ENCODE measurements around the gene SYNDIG1L.

Gene SYNDIG1L

GRCh38 chr14:74407021-74407800 lies 18.8 kb downstream of the SYNDIG1L start:
- no peak for TF ChIP-seq CTCF (IDR thresholded peaks at IDR 0.05; ENCODE audit: poor library complexity, severe bottlenecking)

GRCh38 chr14:74405663-74406062 lies 20.3 kb downstream of the SYNDIG1L start:
- no peaks in the 10 kb centered on the region for H3K9me3 ChIP-seq (ENCODE audit: severe bottlenecking)
- H3K36me3 ChIP-seq (ENCODE audit: low read depth): no peaks in the 10 kb centered on the region
- ATAC-seq (ENCODE audit: low read depth): no peak
- no peaks in the 10 kb centered on the region for H3K4me1 ChIP-seq (ENCODE audit: insufficient read depth, poor library complexity, severe bottlenecking)
- no peak overlapping the region for H3K27ac ChIP-seq (ENCODE audit: poor library complexity, severe bottlenecking)
- no peaks in the 10 kb centered on the region for H3K27me3 ChIP-seq (ENCODE audit: insufficient read depth, poor library complexity, severe bottlenecking)
- DNase-seq (ENCODE audit: low spot score): no peak
- TF ChIP-seq CTCF (IDR thresholded peaks at IDR 0.05; ENCODE audit: poor library complexity, severe bottlenecking): no peak
- H3K4me3 ChIP-seq (ENCODE audit: severe bottlenecking): no peak overlapping the region

More at GRCh38 chr14:74407021-74407800, 18.8 kb downstream of the SYNDIG1L start:
- Histone ChIP-seq H3K4me1 (ENCODE audit: insufficient read depth, poor library complexity, severe bottlenecking) (no peaks in the 10 kb centered on the region), H3K36me3 (ENCODE audit: low read depth) (no peaks in the 10 kb centered on the region), H3K4me3 (ENCODE audit: severe bottlenecking) (no peak overlapping the region), H3K27me3 (ENCODE audit: insufficient read depth, poor library complexity, severe bottlenecking) (no peaks in the 10 kb centered on the region), H3K27ac (ENCODE audit: poor library complexity, severe bottlenecking) (no peak overlapping the region), H3K9me3 (ENCODE audit: severe bottlenecking) (no peaks in the 10 kb centered on the region)
- no peak for ATAC-seq (ENCODE audit: low read depth)
- no peak for DNase-seq (ENCODE audit: low spot score)

GRCh38 chr14:74404435-74404834 lies 21.6 kb downstream of the SYNDIG1L start:
- Histone ChIP-seq H3K9me3 (ENCODE audit: severe bottlenecking) (no peaks in the 10 kb centered on the region), H3K27me3 (ENCODE audit: insufficient read depth, poor library complexity, severe bottlenecking) (peaks cover 1% of the 10 kb centered on the region), H3K4me1 (ENCODE audit: insufficient read depth, poor library complexity, severe bottlenecking) (no peaks in the 10 kb centered on the region), H3K27ac (ENCODE audit: poor library complexity, severe bottlenecking) (no peak overlapping the region), H3K36me3 (ENCODE audit: low read depth) (no peaks in the 10 kb centered on the region), H3K4me3 (ENCODE audit: severe bottlenecking) (no peak overlapping the region)
- no peak for TF ChIP-seq CTCF (IDR thresholded peaks at IDR 0.05; ENCODE audit: poor library complexity, severe bottlenecking)
- ATAC-seq (ENCODE audit: low read depth): no peak
- no peak for DNase-seq (ENCODE audit: low spot score)

GRCh38 chr14:74403619-74404417 lies 22.2 kb downstream of the SYNDIG1L start:
- Histone ChIP-seq H3K36me3 (ENCODE audit: low read depth) (no peaks in the 10 kb centered on the region), H3K4me1 (ENCODE audit: insufficient read depth, poor library complexity, severe bottlenecking) (no peaks in the 10 kb centered on the region), H3K27ac (ENCODE audit: poor library complexity, severe bottlenecking) (no peak overlapping the region), H3K27me3 (ENCODE audit: insufficient read depth, poor library complexity, severe bottlenecking) (peaks cover 7% of the 10 kb centered on the region), H3K9me3 (ENCODE audit: severe bottlenecking) (no peaks in the 10 kb centered on the region), H3K4me3 (ENCODE audit: severe bottlenecking) (no peak overlapping the region)
- ATAC-seq (ENCODE audit: low read depth): no peak
- peak; percentile 56 for DNase-seq (ENCODE audit: low spot score)
- TF ChIP-seq CTCF (IDR thresholded peaks at IDR 0.05; ENCODE audit: poor library complexity, severe bottlenecking): no peak

All from RWPE2 (cell line).